Adrenal gland (tissue), 12 donors: Measurements from ENCODE around the gene KCNJ6. TPM values are rescaled to one million over a fixed set of nuclear protein-coding genes. Genes with fewer than 3 reads are reported as not detected.
"Not testable (repeated sequence)": the region's sequence is repeated elsewhere in the genome, so short reads cannot be mapped to it uniquely, and the experiment has no call there.

Experiments used
- DNase-seq, 7 donors: peaks; one replicate each; pipeline ENCODE4 v3.0.0-alpha.2; 2019 to 2020
- H3K27ac ChIP-seq, 5 donors: fragments of 200-600 bp; sonication (generic) in 4 of 5; 1 replicate in 3 of 5; 2 replicates in 2 of 5; pipeline versions ENCODE4 v1.5.1 to v1.8.0; 2016 to 2020; ENCODE audit warnings: mild to moderate bottlenecking in 1 of 5
- H3K27me3 ChIP-seq: fragments of 200-600 bp; 2 replicates; pipeline ENCODE4 v1.8.0; 2021
- H3K36me3 ChIP-seq, 2 donors: fragments of 200-600 bp; replicated peaks in 1 of 2; 1 replicate in 1 of 2; 2 replicates in 1 of 2; pipeline versions ENCODE4 v1.5.1 to v1.8.0; 2018 to 2022
- H3K4me1 ChIP-seq, 2 donors: fragments of 200-600 bp; replicated peaks in 1 of 2; 1 replicate in 1 of 2; 2 replicates in 1 of 2; pipeline versions ENCODE4 v1.5.1 to v1.8.0; 2018 to 2021
- H3K4me3 ChIP-seq, 4 donors: fragments of 200-600 bp; sonication (generic) in 3 of 4; one replicate each; pipeline ENCODE4 v1.5.1; 2016 to 2018
- H3K9me3 ChIP-seq, 3 donors: fragments of 200-600 bp; sonication (generic) in 1 of 3; replicated peaks in 1 of 3; 1 replicate in 2 of 3; 2 replicates in 1 of 3; pipeline versions ENCODE4 v1.5.1 to v1.8.0; 2016 to 2021
- CTCF ChIP-seq, 6 experiments: fragments of 450-650 bp in 4 of 6; fragments of 200-600 bp in 2 of 6; sonication (generic) in 1 of 6; IDR thresholded peaks; 1 replicate in 5 of 6; 2 replicates in 1 of 6; pipeline versions ENCODE4 v1.5.1 to v1.8.0; 2016 to 2021; ENCODE audit warnings: antibody characterized with exemption in 6 of 6, mild to moderate bottlenecking in 2 of 6, moderate library complexity in 1 of 6
- POLR2A ChIP-seq, 2 donors: fragments of 450-650 bp; IDR thresholded peaks; one replicate each; pipeline ENCODE4 v1.6.1; 2017; ENCODE audit warnings: antibody characterized with exemption in 2 of 2, mild to moderate bottlenecking in 2 of 2, moderate library complexity in 1 of 2
- WGBS, 4 donors: extraction: QIAGEN DNeasy Blood & Tissue Kit in 2 of 4; methylation state at CpG; one replicate each; pipeline versions ENCODE4 v1.1.5 to v1.1.7; 2013 to 2017; 5-methylcytosine and 5-hydroxymethylcytosine counted together
- intact Hi-C, 2 donors: fragments of 100-400 bp; cut with DNase I; formaldehyde crosslinking; loops; one replicate each; pipeline versions ENCODE4 v1.14.1 to v1.15.0; 2022 to 2023
- polyA plus RNA-seq, 3 donors: library from polyadenylated mRNA; stranded (reverse); fragments of 200-250 nt in 2 of 3; fragments of 350-450 nt in 1 of 3; fragmentation: Illumina TruSeq in 1 of 3; extraction: RNeasy Lipid Tissue Mini Kit (QIAGEN cat#74804) in 1 of 3; gene quantifications; one replicate each; pipeline ENCODE4 v1.2.3, GENCODE V29; 2013 to 2014
- total RNA-seq, 9 donors: library from RNA; depleted of rRNA in 4 of 9; stranded (reverse); fragments of >200 nt in 4 of 9; fragments of 120-200 nt in 1 of 9; fragmentation: NEBNext Ultra II Directional in 1 of 9; extraction: Animal tissue kit (Norgen Biotek cat#: 25700) in 1 of 9; gene quantifications; one replicate each; pipeline versions ENCODE4 v1.1.0 to v1.2.4, GENCODE V29; 2013 to 2023
- donor health status: healthy with polysubstance abuse.
- donor health status: Bipolar disorder and iron deficiency.
- donor health status: DM: yes; HTN: yes; CAD: no.
- donor health status: DM: no; HTN: no; CAD: no.
- donor health status: DM: no; HTN: no; CAD: no.
- donor health status: DM: yes; HTN: yes; CAD: no.

KCNJ6 gene
- total and polyA plus RNA-seq, 12 donors = 0.03 to 0.60 (median 0.07) TPM; not detected in 4

GRCh38 chr21:37654596-37654995 is 261.7 kb downstream of the KCNJ6 start:
- Histone ChIP-seq H3K36me3 (no peaks in the 10 kb centered on the region), H3K4me1 (no peaks in the 10 kb centered on the region), H3K9me3 (no peaks in the 10 kb centered on the region), H3K4me3 (no peak overlapping the region), H3K27ac (no peak overlapping the region), H3K27me3 (no peaks in the 10 kb centered on the region)
- intact Hi-C loops = no loop called here
- WGBS, 4 donors = 88 to 95% (median 90%) methylated on average over 4 of the region's 4 CpGs
- TF ChIP-seq CTCF (IDR thresholded peaks at IDR 0.05) (no peak), POLR2A (IDR thresholded peaks at IDR 0.05) (no peak)
- no peak for DNase-seq

DNA sequence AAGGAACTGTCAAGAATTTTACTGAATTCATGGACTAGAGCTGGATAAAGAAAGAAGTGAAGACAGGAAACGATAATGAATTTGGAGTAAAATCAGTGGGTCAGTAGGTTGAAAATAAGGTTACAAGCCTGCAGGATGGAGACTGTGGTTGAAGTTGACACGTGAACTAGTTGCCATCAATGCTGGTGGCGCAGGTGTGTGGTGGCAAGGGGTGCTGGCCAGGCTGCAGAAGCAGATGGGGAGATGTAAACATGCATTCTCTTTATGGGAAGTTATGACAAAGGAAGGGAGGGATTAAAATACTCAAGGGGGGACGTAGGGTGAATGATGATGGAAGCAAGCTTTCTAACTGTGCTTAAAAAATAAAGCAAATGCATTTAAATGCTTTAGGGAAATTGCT is 263.1 kb downstream of the KCNJ6 start:
- intact Hi-C loops = no loop called here
- Histone ChIP-seq H3K9me3 (no peaks in the 10 kb centered on the region), H3K4me3 (no peak overlapping the region), H3K27ac (no peak overlapping the region), H3K27me3 (no peaks in the 10 kb centered on the region), H3K4me1 (no peaks in the 10 kb centered on the region), H3K36me3 (no peaks in the 10 kb centered on the region)
- TF ChIP-seq CTCF (IDR thresholded peaks at IDR 0.05) = no peak
- no peak for TF ChIP-seq POLR2A (IDR thresholded peaks at IDR 0.05)
- WGBS, 4 donors = 65 to 85% (median 77%) methylated on average over 4 of the region's 4 CpGs
- no peak for DNase-seq

DNA sequence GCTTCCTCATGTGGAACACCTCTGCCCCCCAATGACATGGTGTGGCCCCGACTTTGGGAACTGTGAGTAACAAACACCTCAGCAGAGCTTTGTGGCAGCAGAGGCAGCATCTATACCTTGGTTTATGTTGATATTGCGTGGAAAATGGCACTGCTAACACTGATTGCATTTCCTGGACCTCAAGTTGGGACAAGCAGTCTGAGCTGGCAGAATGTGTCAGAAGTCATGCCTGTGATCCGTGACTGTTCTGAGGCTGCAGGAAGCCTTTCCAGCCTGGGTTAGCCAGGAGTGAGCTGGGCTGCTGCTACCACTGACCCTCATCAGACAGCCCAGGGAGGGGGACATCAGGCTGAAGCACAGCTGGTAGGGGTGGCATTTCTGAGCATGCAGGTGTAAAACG is 268.5 kb downstream of the KCNJ6 start:
- Histone ChIP-seq H3K27ac (no peak overlapping the region), H3K36me3 (no peaks in the 10 kb centered on the region), H3K4me1 (no peaks in the 10 kb centered on the region), H3K9me3 (no peaks in the 10 kb centered on the region), H3K4me3 (no peak overlapping the region), H3K27me3 (no peaks in the 10 kb centered on the region)
- WGBS, 4 donors = 64 to 83% (median 77%) methylated on average over 4 of the region's 4 CpGs
- no peak for TF ChIP-seq POLR2A (IDR thresholded peaks at IDR 0.05)
- TF ChIP-seq CTCF (IDR thresholded peaks at IDR 0.05) = no peak
- intact Hi-C loops = no loop called here
- DNase-seq = no peak

GRCh38 chr21:37646761-37647160 is 269.5 kb downstream of the KCNJ6 start:
- H3K27me3 ChIP-seq, H3K9me3 ChIP-seq, intact Hi-C loops, H3K4me1 ChIP-seq, H3K36me3 ChIP-seq, DNase-seq, H3K4me3 ChIP-seq, H3K27ac ChIP-seq: not testable (repeated sequence)
- 83 to 90% (median 86%) methylated on average over 12 of the region's 12 CpGs for WGBS, 4 donors

DNA sequence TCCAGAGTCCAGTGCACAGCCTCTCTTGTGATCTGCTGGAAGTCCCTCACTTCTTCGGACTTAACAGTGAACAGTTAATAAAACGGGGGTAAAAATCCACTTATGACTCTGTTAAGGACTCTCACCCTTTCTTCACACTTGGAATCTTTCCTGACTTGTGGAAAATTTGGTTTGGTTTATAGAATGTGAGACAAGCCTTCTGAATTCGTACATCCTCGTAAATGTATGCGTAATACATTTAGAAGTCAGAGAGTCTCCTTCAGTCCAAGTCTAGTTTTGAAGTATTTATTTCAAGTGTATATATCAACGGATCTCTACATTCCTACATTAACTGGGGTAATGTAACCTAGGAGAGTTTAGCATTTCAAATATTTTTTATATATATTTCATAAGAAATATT is 270.4 kb downstream of the KCNJ6 start:
- intact Hi-C loops = no loop called here
- Histone ChIP-seq H3K4me3 (no peak overlapping the region), H3K4me1 (no peaks in the 10 kb centered on the region), H3K27ac (no peak overlapping the region), H3K9me3 (no peaks in the 10 kb centered on the region), H3K36me3 (no peaks in the 10 kb centered on the region), H3K27me3 (no peaks in the 10 kb centered on the region)
- TF ChIP-seq CTCF (IDR thresholded peaks at IDR 0.05) (no peak), POLR2A (IDR thresholded peaks at IDR 0.05) (no peak)
- 64 to 79% (median 72%) methylated on average over 6 of the region's 6 CpGs for WGBS, 4 donors
- no peak for DNase-seq
